Ascending aorta (tissue), 2 donors: ENCODE data around the gene DRD1. TPM values are rescaled to one million over a fixed set of nuclear protein-coding genes. Genes with fewer than 3 reads are reported as not detected.

Experiments used
- DNase-seq, 2 donors: peaks; one replicate each; pipeline ENCODE4 v3.0.0-alpha.2; 2019; ENCODE audit warnings: low spot score in 2 of 2
- H3K27ac ChIP-seq, 2 donors: fragments of 200-600 bp; sonication (generic); one replicate each; pipeline ENCODE4 v1.5.1; 2016 to 2017; ENCODE audit warnings: mild to moderate bottlenecking in 1 of 2
- H3K27me3 ChIP-seq: fragments of 200-600 bp; sonication (generic); one replicate; pipeline ENCODE4 v1.5.1; 2017
- H3K36me3 ChIP-seq, 2 donors: fragments of 200-600 bp; sonication (generic); one replicate each; pipeline ENCODE4 v1.5.1; 2016
- H3K4me1 ChIP-seq, 2 donors: fragments of 200-600 bp; sonication (generic); one replicate each; pipeline ENCODE4 v1.5.1; 2016 to 2017; ENCODE audit warnings: mild to moderate bottlenecking in 1 of 2
- H3K4me3 ChIP-seq, 2 donors: fragments of 200-600 bp; sonication (generic); one replicate each; pipeline ENCODE4 v1.5.1; 2016 to 2017; ENCODE audit warnings: mild to moderate bottlenecking in 1 of 2
- H3K9me3 ChIP-seq, 2 donors: fragments of 200-600 bp; sonication (generic); one replicate each; pipeline ENCODE4 v1.5.1; 2016
- CTCF ChIP-seq, 3 experiments: fragments of 200-600 bp in 2 of 3; fragments of 450-650 bp in 1 of 3; sonication (generic) in 2 of 3; IDR thresholded peaks; one replicate each; pipeline ENCODE4 v1.5.1; 2016 to 2019; ENCODE audit warnings: antibody characterized with exemption in 3 of 3, mild to moderate bottlenecking in 1 of 3, moderate library complexity in 1 of 3
- intact Hi-C: fragments of 100-400 bp; cut with DNase I; formaldehyde crosslinking; loops from one replicate; pipeline ENCODE4 v1.15.1; 2023
- total RNA-seq: library from RNA; depleted of rRNA; stranded (reverse); fragments of >200 nt; gene quantifications from one replicate; pipeline ENCODE4 v1.1.0, GENCODE V29; 2016

DRD1 gene
- total RNA-seq, 1 donor from 2014 or later, result 0.11 TPM

GRCh38 chr5:175467983-175468690 is 24.2 kb upstream of the DRD1 start:
- no peak for TF ChIP-seq CTCF (IDR thresholded peaks at IDR 0.05)
- intact Hi-C loops, result no loop called here
- H3K4me1 ChIP-seq, result no peaks in the 10 kb centered on the region
- H3K9me3 ChIP-seq, result no peaks in the 10 kb centered on the region
- H3K27ac ChIP-seq, result no peak overlapping the region
- DNase-seq, result no peak
- no peaks in the 10 kb centered on the region for H3K36me3 ChIP-seq
- no peaks in the 10 kb centered on the region for H3K27me3 ChIP-seq
- H3K4me3 ChIP-seq, result no peak overlapping the region

GRCh38 chr5:175466700-175467318 is 22.8 kb upstream of the DRD1 start:
- H3K36me3 ChIP-seq, result no peaks in the 10 kb centered on the region
- DNase-seq, result no peak
- intact Hi-C loops, result no loop called here
- H3K9me3 ChIP-seq, result no peaks in the 10 kb centered on the region
- no peaks in the 10 kb centered on the region for H3K27me3 ChIP-seq
- no peak overlapping the region for H3K4me3 ChIP-seq
- H3K27ac ChIP-seq, result no peak overlapping the region
- H3K4me1 ChIP-seq, result no peaks in the 10 kb centered on the region
- TF ChIP-seq CTCF (IDR thresholded peaks at IDR 0.05), result no peak

GRCh38 chr5:175465282-175465681 is 21.3 kb upstream of the DRD1 start:
- no peak for TF ChIP-seq CTCF (IDR thresholded peaks at IDR 0.05)
- Histone ChIP-seq H3K4me1 (no peaks in the 10 kb centered on the region), H3K36me3 (no peaks in the 10 kb centered on the region), H3K27me3 (no peaks in the 10 kb centered on the region), H3K4me3 (no peak overlapping the region), H3K9me3 (no peaks in the 10 kb centered on the region), H3K27ac (no peak overlapping the region)
- no peak for DNase-seq
- intact Hi-C loops, result no loop called here

GRCh38 chr5:175464942-175465233 is 20.9 kb upstream of the DRD1 start:
- Histone ChIP-seq H3K9me3 (no peaks in the 10 kb centered on the region), H3K27me3 (no peaks in the 10 kb centered on the region), H3K36me3 (no peaks in the 10 kb centered on the region), H3K4me3 (no peak overlapping the region), H3K27ac (no peak overlapping the region), H3K4me1 (no peaks in the 10 kb centered on the region)
- DNase-seq, result no peak
- no peak for TF ChIP-seq CTCF (IDR thresholded peaks at IDR 0.05)
- intact Hi-C loops, result no loop called here

GRCh38 chr5:175464074-175464941 is 20.3 kb upstream of the DRD1 start:
- H3K4me1 ChIP-seq, result no peaks in the 10 kb centered on the region
- DNase-seq, result no peak
- H3K4me3 ChIP-seq, result no peak overlapping the region
- no peaks in the 10 kb centered on the region for H3K27me3 ChIP-seq
- peak; percentile 29 to 67 (median 63) for TF ChIP-seq CTCF (IDR thresholded peaks at IDR 0.05)
- no peaks in the 10 kb centered on the region for H3K36me3 ChIP-seq
- no peak overlapping the region for H3K27ac ChIP-seq
- H3K9me3 ChIP-seq, result no peaks in the 10 kb centered on the region
- intact Hi-C loops, result no loop called here
